Karpas-422 (cell line): Measurements from ENCODE around the gene RAC3. TPM values are rescaled to one million over a fixed set of nuclear protein-coding genes. Genes with fewer than 3 reads are reported as not detected.

Source experiments
- DNase-seq: peaks from one replicate; pipeline ENCODE4 v3.0.0-alpha.2; 2015
- H2AFZ ChIP-seq: fragments of 200-600 bp; sonication (generic); 2 replicates; pipeline ENCODE4 v1.6.1; 2014; ENCODE audit warnings: antibody characterized with exemption, low read length, mixed read lengths
- H3K27ac ChIP-seq: fragments of 200-600 bp; sonication (generic); 2 replicates; pipeline ENCODE4 v1.5.1; 2014; ENCODE audit warnings: mild to moderate bottlenecking, low read length, moderate library complexity
- H3K27me3 ChIP-seq: fragments of 200-600 bp; sonication (generic); 2 replicates; pipeline ENCODE4 v1.6.1; 2014; ENCODE audit warnings: low read length, mixed read lengths
- H3K36me3 ChIP-seq: fragments of 200-600 bp; sonication (generic); 2 replicates; pipeline ENCODE4 v1.6.1; 2014; ENCODE audit warnings: low read length, mixed read lengths; ENCODE audit not compliant: insufficient read depth
- H3K4me1 ChIP-seq: fragments of 200-600 bp; sonication (generic); 2 replicates; pipeline ENCODE4 v1.6.1; 2014; ENCODE audit warnings: mild to moderate bottlenecking, low read length, mixed read lengths
- H3K4me2 ChIP-seq: fragments of 200-600 bp; sonication (generic); 2 replicates; pipeline ENCODE4 v1.6.1; 2014; ENCODE audit warnings: low read length, low read depth, mild to moderate bottlenecking; ENCODE audit not compliant: poor library complexity, severe bottlenecking
- H3K4me3 ChIP-seq: fragments of 200-600 bp; sonication (generic); 2 replicates; pipeline ENCODE4 v1.5.1; 2014; ENCODE audit warnings: mild to moderate bottlenecking, antibody characterized with exemption, low read length, mixed read lengths
- H3K79me2 ChIP-seq: fragments of 200-600 bp; sonication (generic); 2 replicates; pipeline ENCODE4 v1.6.1; 2014; ENCODE audit warnings: mild to moderate bottlenecking, low read length, mixed read lengths
- H3K9ac ChIP-seq: fragments of 200-600 bp; sonication (generic); 2 replicates; pipeline ENCODE4 v1.6.0; 2014; ENCODE audit warnings: low read length
- H3K9me2 ChIP-seq: fragments of 200-600 bp; sonication (generic), shearing (Covaris generic); replicated peaks from 2 replicates; pipeline ENCODE4 v1.6.0; 2014; ENCODE audit warnings: mild to moderate bottlenecking, low read length, moderate library complexity; ENCODE audit not compliant: insufficient read depth
- H3K9me3 ChIP-seq: fragments of 300-700, 200-600 bp; sonication (generic); 2 replicates; pipeline ENCODE4 v1.6.1; 2014; ENCODE audit warnings: low read length, mixed read lengths
- H4K20me1 ChIP-seq: fragments of 200-600 bp; sonication (generic); 2 replicates; pipeline ENCODE4 v1.6.1; 2014; ENCODE audit warnings: mild to moderate bottlenecking, antibody characterized with exemption, low read length, low read depth; ENCODE audit not compliant: insufficient read depth
- total RNA-seq: library from RNA; depleted of rRNA; stranded (reverse); fragments of >200 nt; shearing (Covaris generic); gene quantifications from 2 replicates; pipeline ENCODE4 v1.2.3, GENCODE V29; 2014; ENCODE audit warnings: low replicate concordance

RAC3 gene
- total RNA-seq, 1 experiment from 2014 or later, result 9.7 TPM

GRCh38 chr17:81998212-81998611 is 33.3 kb upstream of the RAC3 start:
- no peak for DNase-seq
- no peaks in the 10 kb centered on the region for H4K20me1 ChIP-seq
- no peak overlapping the region for H3K4me2 ChIP-seq
- no peak overlapping the region for H3K9ac ChIP-seq
- H3K27ac ChIP-seq, result no peak overlapping the region
- H3K4me3 ChIP-seq, result no peak overlapping the region
- H3K9me3 ChIP-seq, result no peaks in the 10 kb centered on the region
- no peaks in the 10 kb centered on the region for H3K9me2 ChIP-seq
- no peaks in the 10 kb centered on the region for H3K79me2 ChIP-seq
- H3K27me3 ChIP-seq, result no peaks in the 10 kb centered on the region
- H3K4me1 ChIP-seq, result no peaks in the 10 kb centered on the region
- H2AFZ ChIP-seq, result no peak overlapping the region
- no peaks in the 10 kb centered on the region for H3K36me3 ChIP-seq

- H3K27me3 ChIP-seq, result no peaks in the 10 kb centered on the region
- no peak overlapping the region for H3K4me2 ChIP-seq
- H3K9me3 ChIP-seq, result no peaks in the 10 kb centered on the region
- H3K36me3 ChIP-seq, result no peaks in the 10 kb centered on the region
- H2AFZ ChIP-seq, result no peak overlapping the region
- no peak for DNase-seq
- no peaks in the 10 kb centered on the region for H3K4me1 ChIP-seq
- no peak overlapping the region for H3K4me3 ChIP-seq
- no peaks in the 10 kb centered on the region for H3K9me2 ChIP-seq
- no peaks in the 10 kb centered on the region for H4K20me1 ChIP-seq
- H3K79me2 ChIP-seq, result no peaks in the 10 kb centered on the region
- no peak overlapping the region for H3K27ac ChIP-seq
- no peak overlapping the region for H3K9ac ChIP-seq
Measured at GRCh38 chr17:81998691-81999438, 32.6 kb upstream of the RAC3 start.

GRCh38 chr17:81999587-81999975 is 31.9 kb upstream of the RAC3 start:
- Histone ChIP-seq H3K4me2 (no peak overlapping the region), H3K9me2 (no peaks in the 10 kb centered on the region), H3K9ac (no peak overlapping the region), H3K4me3 (no peak overlapping the region), H4K20me1 (no peaks in the 10 kb centered on the region), H3K9me3 (no peaks in the 10 kb centered on the region), H3K79me2 (no peaks in the 10 kb centered on the region), H3K4me1 (no peaks in the 10 kb centered on the region), H3K36me3 (no peaks in the 10 kb centered on the region), H2AFZ (no peak overlapping the region), H3K27me3 (no peaks in the 10 kb centered on the region), H3K27ac (no peak overlapping the region)
- no peak for DNase-seq

GRCh38 chr17:81999976-82000802 is 31.3 kb upstream of the RAC3 start:
- no peaks in the 10 kb centered on the region for H3K9me3 ChIP-seq
- no peak overlapping the region for H3K4me2 ChIP-seq
- H4K20me1 ChIP-seq, result no peaks in the 10 kb centered on the region
- H3K79me2 ChIP-seq, result no peaks in the 10 kb centered on the region
- no peak overlapping the region for H3K9ac ChIP-seq
- H3K9me2 ChIP-seq, result no peaks in the 10 kb centered on the region
- H2AFZ ChIP-seq, result no peak overlapping the region
- H3K27me3 ChIP-seq, result no peaks in the 10 kb centered on the region
- no peak for DNase-seq
- H3K36me3 ChIP-seq, result no peaks in the 10 kb centered on the region
- no peak overlapping the region for H3K4me3 ChIP-seq
- H3K27ac ChIP-seq, result no peak overlapping the region
- no peaks in the 10 kb centered on the region for H3K4me1 ChIP-seq

- no peaks in the 10 kb centered on the region for H3K79me2 ChIP-seq
- H3K27me3 ChIP-seq, result no peaks in the 10 kb centered on the region
- no peaks in the 10 kb centered on the region for H3K4me1 ChIP-seq
- H3K36me3 ChIP-seq, result no peaks in the 10 kb centered on the region
- H4K20me1 ChIP-seq, result no peaks in the 10 kb centered on the region
- H3K27ac ChIP-seq, result no peak overlapping the region
- H3K9me2 ChIP-seq, result no peaks in the 10 kb centered on the region
- DNase-seq, result no peak
- H2AFZ ChIP-seq, result no peak overlapping the region
- no peak overlapping the region for H3K9ac ChIP-seq
- no peak overlapping the region for H3K4me2 ChIP-seq
- H3K4me3 ChIP-seq, result no peak overlapping the region
- no peaks in the 10 kb centered on the region for H3K9me3 ChIP-seq
Measured at GRCh38 chr17:82000803-82001570, 30.5 kb upstream of the RAC3 start.

- no peak for DNase-seq
- Histone ChIP-seq H3K9me2 (no peaks in the 10 kb centered on the region), H4K20me1 (no peaks in the 10 kb centered on the region), H3K9me3 (no peaks in the 10 kb centered on the region), H3K4me3 (no peak overlapping the region), H3K27me3 (no peaks in the 10 kb centered on the region), H3K27ac (no peak overlapping the region), H3K4me2 (no peak overlapping the region), H2AFZ (no peak overlapping the region), H3K9ac (no peak overlapping the region), H3K79me2 (no peaks in the 10 kb centered on the region), H3K36me3 (no peaks in the 10 kb centered on the region), H3K4me1 (no peaks in the 10 kb centered on the region)
Measured at GRCh38 chr17:82001571-82002056, 29.9 kb upstream of the RAC3 start.

DNA sequence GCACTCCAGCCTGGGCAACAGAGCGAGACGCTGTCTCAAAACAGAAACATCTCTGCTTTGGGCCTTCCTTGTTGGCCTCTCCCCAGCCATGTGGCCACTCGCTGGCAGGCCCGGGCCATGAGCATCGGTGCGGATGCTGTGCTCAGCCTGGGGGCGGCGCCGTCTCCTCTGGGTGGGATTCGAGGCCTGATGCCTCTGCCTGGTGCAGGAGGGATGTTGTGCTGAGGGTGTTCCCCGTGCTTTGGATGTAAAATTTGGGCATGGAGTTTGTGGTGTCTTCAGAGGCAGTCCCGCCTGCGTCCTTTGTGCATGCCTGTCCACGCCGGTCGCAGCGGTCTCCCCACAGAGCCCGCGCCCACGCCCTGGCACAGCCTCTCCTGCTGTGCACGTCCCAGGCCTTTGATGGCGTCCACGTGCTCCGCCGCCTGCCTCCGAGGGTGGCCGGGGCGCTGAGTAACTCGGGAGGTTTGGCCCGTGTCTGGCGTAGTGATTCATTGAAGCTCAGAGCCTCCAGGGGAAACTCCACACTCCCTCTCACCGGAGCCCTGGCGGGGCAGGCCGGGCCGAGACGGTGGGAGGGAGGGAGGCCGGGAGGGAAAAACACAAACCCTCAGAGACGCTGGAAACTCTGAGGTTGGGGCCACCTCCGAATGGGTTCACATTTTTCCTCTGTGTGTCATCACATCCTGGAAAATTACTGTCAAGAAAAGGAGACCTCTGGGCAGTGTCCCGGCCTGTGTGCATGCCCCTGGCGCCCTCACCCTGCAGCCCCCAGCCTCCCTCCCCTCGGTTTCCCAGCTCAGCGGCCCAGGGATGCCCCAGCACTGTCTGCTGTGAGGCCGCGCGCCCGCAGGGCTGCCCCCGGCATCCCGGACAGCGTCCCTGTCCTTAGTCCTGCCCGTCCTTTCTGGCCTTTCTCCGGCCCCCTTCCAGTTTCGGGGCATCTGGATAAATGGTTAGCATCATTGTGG is 27.8 kb upstream of the RAC3 start:
- H3K9me2 ChIP-seq, result no peaks in the 10 kb centered on the region
- H3K36me3 ChIP-seq, result no peaks in the 10 kb centered on the region
- no peaks in the 10 kb centered on the region for H3K27me3 ChIP-seq
- no peak for DNase-seq
- no peak overlapping the region for H3K4me2 ChIP-seq
- no peak overlapping the region for H2AFZ ChIP-seq
- no peak overlapping the region for H3K9ac ChIP-seq
- H3K9me3 ChIP-seq, result no peaks in the 10 kb centered on the region
- no peaks in the 10 kb centered on the region for H4K20me1 ChIP-seq
- no peak overlapping the region for H3K27ac ChIP-seq
- no peaks in the 10 kb centered on the region for H3K79me2 ChIP-seq
- H3K4me3 ChIP-seq, result no peak overlapping the region
- H3K4me1 ChIP-seq, result no peaks in the 10 kb centered on the region
